HEK293T (cell line): Measurements from ENCODE around the gene KRTAP2-4.
"Not testable (repeated sequence)": the region's sequence is repeated elsewhere in the genome, so short reads cannot be mapped to it uniquely, and the experiment has no call there.

Experiments
- CTCF ChIA-PET: fragments of 350-600 bp; formaldehyde crosslinking; extraction: SDS; loops from one replicate; lab custom pipeline; 2021; ENCODE audit warnings: antibody characterized with exemption, inconsistent platforms; lab: Yijun Ruan, JAX
- POLR2A ChIA-PET: fragments of 350-600 bp; formaldehyde crosslinking; extraction: SDS; loops from one replicate; lab custom pipeline; 2020; ENCODE audit warnings: antibody characterized with exemption, inconsistent platforms; lab: Yijun Ruan, JAX
- DNase-seq: peaks from one replicate; pipeline ENCODE4 v3.0.0; 2012; ENCODE audit warnings: mixed read lengths; ENCODE audit errors: extremely low spot score
- ARNT ChIP-seq: fragments of 450-650 bp; IDR thresholded peaks from 2 replicates; pipeline ENCODE4 v1.6.1; 2017; ENCODE audit warnings: mild to moderate bottlenecking
- BHLHE40 ChIP-seq: fragments of 450-650 bp; IDR thresholded peaks from 2 replicates; pipeline ENCODE4 v1.6.1; 2016; ENCODE audit warnings: mild to moderate bottlenecking, moderate library complexity, borderline replicate concordance
- CTBP1 ChIP-seq: fragments of 450-650 bp; IDR thresholded peaks from 2 replicates; pipeline ENCODE4 v1.6.1; 2016; ENCODE audit warnings: borderline replicate concordance
- ELF4 ChIP-seq: fragments of 450-650 bp; IDR thresholded peaks from 2 replicates; pipeline ENCODE4 v1.6.1; 2017; ENCODE audit warnings: antibody characterized with exemption
- FOXA1 ChIP-seq: fragments of 450-650 bp; IDR thresholded peaks from 2 replicates; pipeline ENCODE4 v1.6.1; 2016; ENCODE audit warnings: mild to moderate bottlenecking
- FOXK2 ChIP-seq: fragments of 450-650 bp; IDR thresholded peaks from 2 replicates; pipeline ENCODE4 v1.6.1; 2016; ENCODE audit warnings: mild to moderate bottlenecking
- FOXM1 ChIP-seq: fragments of 450-650 bp; IDR thresholded peaks from 2 replicates; pipeline ENCODE4 v1.6.1; 2017; ENCODE audit warnings: mild to moderate bottlenecking, borderline replicate concordance
- HDGF ChIP-seq: fragments of 450-650 bp; IDR thresholded peaks from 2 replicates; pipeline ENCODE4 v1.6.1; 2017; ENCODE audit warnings: antibody characterized with exemption, borderline replicate concordance
- L3MBTL2 ChIP-seq: fragments of 450-650 bp; conservative IDR thresholded peaks from 2 replicates; pipeline ENCODE4 v1.6.1; 2016; ENCODE audit warnings: mild to moderate bottlenecking
- LEF1 ChIP-seq: fragments of 450-650 bp; IDR thresholded peaks from 2 replicates; pipeline ENCODE4 v1.6.1; 2017; ENCODE audit warnings: mild to moderate bottlenecking, borderline replicate concordance
- NFRKB ChIP-seq: fragments of 450-650 bp; IDR thresholded peaks from 2 replicates; pipeline ENCODE4 v1.6.1; 2016; ENCODE audit warnings: mild to moderate bottlenecking, moderate library complexity
- PKNOX1 ChIP-seq: fragments of 450-650 bp; IDR thresholded peaks from 2 replicates; pipeline ENCODE4 v1.6.1; 2016
- SP1 ChIP-seq: fragments of 450-650 bp; IDR thresholded peaks from 2 replicates; pipeline ENCODE4 v1.6.1; 2017
- SUZ12 ChIP-seq: fragments of 450-650 bp; IDR thresholded peaks from 2 replicates; pipeline ENCODE4 v1.6.1; 2016; ENCODE audit warnings: mild to moderate bottlenecking
- TARDBP ChIP-seq: fragments of 450-650 bp; IDR thresholded peaks from 2 replicates; pipeline ENCODE4 v1.6.1; 2016
- ZNF384 ChIP-seq: fragments of 450-650 bp; IDR thresholded peaks from 2 replicates; pipeline ENCODE4 v1.6.1; 2016

KRTAP2-4 gene

DNA sequence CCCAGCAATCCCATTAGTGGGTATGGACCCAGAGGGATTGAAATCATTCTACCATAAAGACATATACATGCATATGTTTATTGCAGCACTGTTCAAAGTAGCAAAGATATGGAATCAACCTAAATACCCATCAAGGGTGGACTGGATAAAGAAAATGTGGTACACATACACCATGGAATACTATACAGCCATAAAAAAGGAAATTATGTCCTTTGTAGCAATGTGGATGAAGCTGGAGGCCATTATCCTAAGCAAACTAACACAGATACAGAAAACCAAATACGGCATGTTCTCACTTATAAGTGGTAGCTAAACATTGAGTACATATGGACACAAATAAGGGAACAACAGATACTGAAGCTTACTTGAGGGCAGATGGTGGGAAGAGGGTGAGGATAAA lies 8.1 kb downstream of the KRTAP2-4 start:
- ChIA-PET POLR2A (no interaction called here), CTCF (no interaction called here)
- TF ChIP-seq PKNOX1 (no peak), L3MBTL2 (no peak), SP1 (no peak), FOXA1 (no peak), LEF1 (no peak), HDGF (no peak), FOXK2 (no peak), NFRKB (no peak), ZNF384 (no peak)
- no peak for DNase-seq

GRCh38 chr17:41055130-41055529 lies 10.5 kb downstream of the KRTAP2-4 start, which contains the start of gene KRTAP2-2:
Gene KRTAP2-2 (minus strand): TSS chr17:41055230. CDS start chr17:41055211, 19 bp downstream.
- CTCF ChIA-PET, POLR2A ChIA-PET, DNase-seq: not testable (repeated sequence)

DNA sequence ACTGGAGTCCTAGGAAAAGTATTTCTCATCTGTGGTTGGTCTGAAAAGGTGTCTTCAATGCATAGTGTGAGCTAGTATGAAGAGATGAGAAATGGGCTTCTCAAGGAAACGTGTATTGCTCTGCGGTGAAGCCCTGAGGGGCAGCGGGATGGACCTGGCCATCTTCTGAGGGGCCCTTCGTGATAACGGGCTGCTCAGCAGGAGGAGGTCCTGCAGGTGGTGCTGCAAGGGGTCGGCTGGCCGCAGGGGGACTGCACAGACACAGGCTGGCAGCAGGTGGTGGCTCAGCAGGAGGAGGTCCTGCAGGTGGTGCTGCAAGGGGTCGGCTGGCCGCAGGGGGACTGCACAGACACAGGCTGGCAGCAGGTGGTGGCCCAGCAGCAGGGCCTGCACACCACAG lies 11.1 kb downstream of the KRTAP2-4 start:
- POLR2A ChIA-PET, CTCF ChIA-PET, DNase-seq: not testable (repeated sequence)

DNA sequence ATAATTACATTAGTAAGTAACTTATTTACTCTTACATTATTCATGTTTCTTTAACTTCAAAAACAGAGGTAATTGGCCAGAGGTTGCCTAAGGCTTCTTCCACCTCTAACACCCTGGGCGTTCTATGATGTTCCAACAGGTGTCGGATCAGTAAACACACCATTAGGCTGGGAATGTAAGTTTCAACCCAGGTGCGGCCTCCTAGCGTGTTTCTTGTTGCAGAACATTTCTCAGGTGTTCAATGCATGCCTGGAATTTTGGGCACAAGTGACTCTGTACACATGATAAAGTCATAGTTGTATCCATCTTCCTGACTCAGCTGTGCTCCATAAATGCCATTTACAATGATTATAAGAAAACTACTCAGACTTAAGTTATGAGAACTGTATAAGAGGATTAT lies 11.7 kb downstream of the KRTAP2-4 start:
- ChIA-PET CTCF (no interaction called here), POLR2A (no interaction called here)
- TF ChIP-seq NFRKB (no peak), FOXM1 (no peak), TARDBP (no peak), LEF1 (no peak), ARNT (no peak), L3MBTL2 (no peak), ELF4 (no peak), BHLHE40 (no peak), FOXK2 (no peak), SUZ12 (no peak), FOXA1 (no peak), CTBP1 (no peak), SP1 (no peak), ZNF384 (no peak), HDGF (no peak), PKNOX1 (no peak)
- no peak for DNase-seq

DNA sequence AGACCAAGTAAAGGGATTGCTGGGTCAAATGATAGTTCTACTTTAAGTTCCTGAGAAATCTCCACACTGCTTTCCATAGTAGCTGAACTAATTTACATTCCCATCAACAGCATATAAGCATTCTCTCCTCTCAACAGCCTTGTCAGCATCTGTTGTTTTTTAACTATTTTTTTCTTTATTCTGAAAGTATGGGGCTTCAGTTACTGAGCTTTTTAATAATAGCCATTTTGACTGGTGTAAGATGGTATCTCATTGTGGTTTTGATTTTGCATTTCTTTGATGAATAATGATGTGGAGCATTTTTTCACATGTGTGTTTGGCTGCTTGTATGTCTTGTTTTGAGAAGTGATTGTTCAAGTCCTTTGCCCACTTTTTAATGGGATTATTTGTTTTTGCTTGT lies 13.1 kb downstream of the KRTAP2-4 start:
- no peak for TF ChIP-seq CTBP1
- TF ChIP-seq FOXM1: no peak
- no peak for TF ChIP-seq PKNOX1
- no peak for TF ChIP-seq SP1
- no peak for TF ChIP-seq SUZ12
- no peak for TF ChIP-seq LEF1
- TF ChIP-seq NFRKB: no peak
- no peak for TF ChIP-seq ARNT
- no peak for TF ChIP-seq FOXK2
- TF ChIP-seq HDGF: no peak
- no peak for TF ChIP-seq ZNF384
- TF ChIP-seq ELF4: no peak
- TF ChIP-seq TARDBP: no peak
- no peak for TF ChIP-seq BHLHE40
- no peak for TF ChIP-seq FOXA1
- no peak for TF ChIP-seq L3MBTL2
- ChIA-PET CTCF (no interaction called here), POLR2A (no interaction called here)
- DNase-seq: no peak

- CTCF ChIA-PET: no interaction called here
- TF ChIP-seq FOXA1 (no peak), HDGF (no peak), NFRKB (no peak), SUZ12 (no peak), PKNOX1 (no peak)
- POLR2A ChIA-PET: no interaction called here
- DNase-seq: no peak
Observed at GRCh38 chr17:41049110-41049509, 16.6 kb downstream of the KRTAP2-4 start.

- ChIA-PET CTCF (no interaction called here), POLR2A (no interaction called here)
- no peak for DNase-seq
- TF ChIP-seq SP1 (no peak), CTBP1 (no peak)
Observed at GRCh38 chr17:41048441-41048840, 17.2 kb downstream of the KRTAP2-4 start.

GRCh38 chr17:41046735-41047465 lies 18.8 kb downstream of the KRTAP2-4 start, which contains the start of gene KRTAP2-1:
Gene KRTAP2-1 (minus strand): TSS chr17:41047316. CDS start chr17:41047267, 49 bp downstream.
- DNase-seq, POLR2A ChIA-PET, CTCF ChIA-PET: not testable (repeated sequence)
